GM10847 (cell line): Measurements from ENCODE around the gene NLRP7.

Source experiments
- POLR2A ChIP-seq: IDR thresholded peaks from 2 replicates; pipeline ENCODE4 v1.6.1; 2011; ENCODE audit not compliant: insufficient read length; ENCODE audit errors: extremely low read depth

NLRP7 gene

DNA sequence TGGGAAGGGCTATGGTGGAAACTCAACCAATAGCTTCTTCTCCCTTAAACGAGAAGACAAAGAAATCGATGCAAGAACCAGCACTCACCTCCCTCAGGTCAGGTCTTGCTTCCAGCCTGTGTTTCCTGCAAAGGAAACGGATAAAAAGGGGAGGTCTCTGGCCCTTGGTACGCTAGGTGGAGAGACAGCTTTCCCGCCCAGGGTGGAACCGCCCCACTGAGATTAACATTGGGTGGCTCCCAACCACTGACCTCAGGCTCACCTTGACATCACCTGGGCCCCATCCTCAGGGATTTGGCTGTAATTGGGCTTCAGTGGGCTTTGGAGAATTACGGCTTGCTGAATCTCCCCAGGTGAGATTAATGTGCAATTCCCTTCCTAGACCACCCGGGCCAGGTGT, at the start of gene NLRP7:
TSS of gene NLRP7 (minus strand) at position 150 of the 400 bp plus-strand sequence.
- no peak for TF ChIP-seq POLR2A

- TF ChIP-seq POLR2A, result no peak
Measured at GRCh38 chr19:54995561-54995960, 48.2 kb upstream of the NLRP7 start.

DNA sequence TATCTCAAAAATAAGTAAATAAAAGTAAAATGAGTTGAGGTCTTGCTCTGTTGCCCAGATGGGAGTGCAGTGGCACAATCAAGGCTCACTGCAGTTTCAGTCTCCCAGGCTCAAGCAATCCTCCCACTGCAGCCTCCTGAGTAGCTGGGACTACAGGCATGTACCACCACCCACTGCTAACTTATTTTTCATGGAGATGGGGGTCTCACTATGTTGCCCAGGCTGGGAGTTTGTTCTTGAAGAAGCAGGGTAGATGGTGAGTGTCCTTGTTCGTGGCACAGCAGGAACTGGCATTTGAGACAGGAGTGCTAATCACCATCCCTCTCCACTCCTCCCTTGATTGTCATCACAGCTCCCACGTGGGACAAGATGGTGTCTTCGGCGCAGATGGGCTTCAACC, 22.3 kb upstream of the NLRP7 start:
- no peak for TF ChIP-seq POLR2A

DNA sequence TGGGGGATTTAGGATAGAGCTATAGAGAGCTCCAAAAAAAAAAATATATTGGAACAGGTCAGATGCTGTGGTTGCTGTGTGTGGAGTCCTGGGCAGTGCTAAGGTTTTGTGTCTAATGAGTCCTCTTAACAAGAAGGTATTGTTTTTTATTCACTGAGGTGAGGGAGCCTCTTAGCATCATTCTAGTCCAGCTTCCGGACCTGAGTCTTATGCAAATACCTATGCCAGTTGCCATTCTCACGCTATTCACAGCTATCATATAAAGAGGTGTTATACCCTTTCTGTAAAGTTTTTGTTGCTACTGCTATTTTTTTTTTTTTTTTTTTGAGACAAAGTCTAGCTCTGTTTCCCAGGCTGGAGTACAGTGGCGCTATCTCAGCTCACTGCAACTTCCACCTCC, 20.3 kb upstream of the NLRP7 start:
- no peak for TF ChIP-seq POLR2A

GRCh38 chr19:54959840-54960239, 12.5 kb upstream of the NLRP7 start:
- TF ChIP-seq POLR2A, result no peak

DNA sequence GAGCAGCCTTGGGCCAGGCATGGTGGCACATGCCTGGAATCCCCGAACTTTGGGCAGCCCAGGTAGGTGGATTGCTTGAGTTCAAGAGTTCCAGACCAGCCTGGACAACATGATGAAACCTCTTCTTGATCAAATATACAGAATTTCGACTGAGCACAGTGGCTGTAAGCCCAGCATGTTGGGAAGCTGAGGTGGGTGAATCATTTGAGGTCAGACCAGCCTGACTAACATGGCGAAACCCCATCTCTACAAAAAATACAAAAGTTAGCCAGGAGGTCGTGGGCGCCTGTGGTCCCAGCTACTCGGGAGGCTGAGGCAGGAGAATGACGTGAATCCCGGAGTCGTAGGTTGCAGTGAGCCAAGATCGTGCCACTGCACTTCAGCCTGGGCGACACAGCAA, 8.0 kb upstream of the NLRP7 start:
- TF ChIP-seq POLR2A, result no peak

DNA sequence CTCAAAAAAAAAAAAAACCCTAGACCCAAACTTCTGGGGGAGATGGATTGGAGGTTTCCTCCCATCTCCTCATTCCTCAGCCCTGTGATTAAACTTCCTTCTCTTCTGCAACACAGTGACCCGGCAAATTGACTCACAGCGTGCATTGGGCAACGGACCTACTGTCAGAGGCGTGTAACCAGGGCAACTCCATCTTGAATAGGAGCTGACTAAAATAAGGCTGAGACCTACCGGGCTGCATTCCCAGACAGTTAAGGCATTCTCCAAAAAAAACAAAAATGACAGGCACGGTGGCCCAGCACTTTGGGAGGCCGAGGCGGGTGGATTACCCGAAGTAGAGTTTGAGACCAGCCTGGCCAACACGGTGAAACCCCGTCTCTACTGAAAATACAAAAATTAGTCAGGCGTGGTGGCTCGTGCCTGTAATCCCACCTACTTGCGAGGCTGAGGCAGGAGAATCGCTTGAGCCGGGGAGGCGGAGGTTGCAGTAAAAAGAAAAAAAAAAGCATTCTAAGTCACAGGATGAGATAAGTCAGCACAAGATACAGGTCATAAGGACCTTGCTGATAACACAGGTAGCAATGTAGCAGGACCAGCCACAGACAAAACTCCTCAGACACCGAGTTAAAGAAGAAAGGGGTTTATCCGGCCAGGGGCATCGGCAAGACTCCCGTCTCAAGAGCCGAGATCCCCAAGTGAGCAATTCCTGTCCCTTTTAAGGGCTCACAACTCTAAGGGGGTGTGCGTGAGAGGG, 5.4 kb upstream of the NLRP7 start:
- TF ChIP-seq POLR2A, result no peak

DNA sequence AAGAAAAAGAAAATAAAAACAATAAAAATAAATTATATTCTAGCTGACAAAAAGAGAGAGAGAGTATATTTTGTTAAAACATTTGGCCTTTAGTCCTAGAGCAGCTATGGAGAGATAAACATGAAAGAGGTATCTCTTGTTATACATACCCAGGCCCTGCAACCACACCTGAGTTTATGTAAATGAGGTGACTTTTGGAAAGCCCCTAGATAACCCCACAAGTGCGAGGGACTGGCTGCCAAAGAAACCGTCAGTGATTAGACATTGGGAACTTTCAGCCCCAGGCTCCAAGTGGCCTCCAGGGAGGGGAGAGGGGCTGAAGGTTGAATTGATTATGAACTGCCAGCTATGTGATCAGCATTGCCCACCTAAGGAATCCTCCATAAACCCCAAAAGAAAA, 2.1 kb upstream of the NLRP7 start:
- TF ChIP-seq POLR2A, result no peak

DNA sequence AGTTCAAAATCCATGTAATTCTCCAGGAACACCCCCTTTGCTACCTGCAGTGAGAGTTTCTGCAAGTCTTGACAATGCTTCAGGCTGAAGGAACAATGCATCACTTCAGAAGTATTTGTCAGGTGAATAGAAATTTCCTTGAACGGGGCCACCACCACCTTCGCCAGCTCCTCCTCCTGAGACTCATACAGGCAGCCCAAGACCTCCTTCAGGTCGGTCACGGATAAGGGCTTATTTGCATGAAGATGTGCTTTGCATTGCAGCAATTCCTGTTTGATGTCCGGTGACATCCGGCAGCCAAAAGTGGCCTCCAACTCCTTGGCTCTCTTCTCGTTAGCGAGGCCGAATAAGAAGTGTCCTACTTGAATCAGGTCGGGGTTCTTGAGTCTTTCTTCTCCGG, 8.4 kb downstream of the NLRP7 start:
- no peak for TF ChIP-seq POLR2A

DNA sequence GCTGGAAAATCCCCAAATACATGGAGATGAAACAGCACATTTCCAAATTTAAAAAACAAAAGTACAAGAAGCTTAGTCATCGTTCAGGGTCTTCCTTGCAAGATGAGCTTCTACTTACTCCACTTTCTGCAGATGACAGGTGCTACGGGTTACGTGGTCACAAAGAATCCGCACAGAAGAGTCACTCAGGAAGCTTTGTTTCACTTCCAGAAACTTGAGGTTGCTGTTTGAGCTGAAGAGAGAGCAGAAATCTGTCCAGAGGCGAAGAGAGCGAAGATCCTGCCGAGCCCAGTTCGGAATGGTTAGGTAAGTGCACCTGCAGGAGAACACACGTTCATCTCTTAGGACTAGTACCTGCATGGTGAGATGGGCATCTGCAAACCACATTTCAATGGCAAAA, 9.4 kb downstream of the NLRP7 start:
- no peak for TF ChIP-seq POLR2A

DNA sequence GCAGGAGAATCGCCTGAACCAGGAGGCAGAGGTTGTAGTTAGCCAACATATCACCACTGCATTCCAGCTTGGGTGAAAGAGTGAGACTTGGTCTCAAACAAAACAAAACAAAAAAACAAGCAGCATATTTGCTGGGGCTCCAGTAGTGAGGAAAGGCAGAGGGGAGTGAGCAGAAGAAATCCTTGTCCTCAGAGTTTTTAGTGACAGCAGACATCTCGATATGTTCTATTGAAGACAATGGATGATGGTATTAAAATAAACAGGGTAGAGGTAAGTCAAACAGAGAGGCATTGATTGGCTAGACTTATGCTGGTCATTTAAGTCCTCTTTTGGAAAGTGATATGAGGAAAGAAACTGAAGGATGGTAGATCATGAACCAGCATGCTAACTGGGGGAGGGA, 19.0 kb downstream of the NLRP7 start:
- TF ChIP-seq POLR2A, result no peak

DNA sequence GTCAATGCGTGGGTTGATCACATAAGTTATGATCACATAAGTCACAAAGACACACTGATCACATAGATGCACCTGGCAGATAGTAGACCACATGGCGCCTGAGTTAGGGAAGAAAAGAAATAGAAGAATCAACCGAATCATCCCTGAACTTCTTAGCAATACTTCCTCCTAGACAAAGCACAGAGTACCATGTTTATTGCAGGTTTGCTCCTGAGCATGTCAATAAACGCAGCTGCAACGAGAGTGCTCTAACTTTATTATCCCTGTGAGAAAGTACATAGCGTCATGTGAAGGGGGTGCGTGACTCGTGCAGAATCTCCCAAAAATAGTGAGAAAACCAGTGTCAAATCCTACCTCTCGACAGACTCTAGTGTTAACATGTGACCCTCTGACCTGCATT, 24.1 kb downstream of the NLRP7 start:
- no peak for TF ChIP-seq POLR2A

DNA sequence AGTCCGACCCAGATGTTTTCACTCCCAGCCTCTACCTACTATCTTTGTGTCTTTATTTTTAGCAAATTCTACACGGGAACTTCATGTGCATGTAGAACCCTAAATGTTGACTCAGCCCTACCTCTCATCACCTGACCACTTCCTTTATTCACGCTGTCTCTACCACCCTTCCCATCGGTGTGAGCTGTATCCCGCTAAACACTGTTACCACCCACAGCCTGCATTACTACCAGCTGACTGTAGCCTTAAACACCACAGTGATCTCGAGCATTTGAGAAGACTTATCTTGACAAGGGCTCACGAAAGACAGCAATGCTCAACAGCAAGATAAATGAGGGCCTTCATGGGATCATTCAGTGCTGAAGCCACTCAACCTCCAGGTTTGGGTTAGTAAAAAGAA, 26.2 kb downstream of the NLRP7 start:
- no peak for TF ChIP-seq POLR2A

GRCh38 chr19:54918499-54918898, 28.8 kb downstream of the NLRP7 start:
- TF ChIP-seq POLR2A, result no peak

- TF ChIP-seq POLR2A, result no peak
Measured at GRCh38 chr19:54916822-54917221, 30.5 kb downstream of the NLRP7 start.

GRCh38 chr19:54906819-54907218, 40.5 kb downstream of the NLRP7 start:
- no peak for TF ChIP-seq POLR2A

- TF ChIP-seq POLR2A, result no peak
Measured at GRCh38 chr19:54905803-54906511, 41.4 kb downstream of the NLRP7 start, which contains the start of gene NCR1. Gene NCR1, plus strand, starts transcription at chr19:54906148. Its CDS starts 40 bp downstream, at chr19:54906188.
